ENCODE results near the gene TROAP.
"Not testable (repeated sequence)": the region's sequence is repeated elsewhere in the genome, so short reads cannot be mapped to it uniquely, and the experiment has no call there.

The TROAP gene

GRCh38 chr12:49332891-49333371 is 9.9 kb downstream of the TROAP start:
- no peak overlapping the region for H4K5ac ChIP-seq (ENCODE audit: low read length)
- H3K9ac ChIP-seq (ENCODE audit: low read length) = no peak overlapping the region
- no peak overlapping the region for H2AK5ac ChIP-seq (ENCODE audit: low read length)
- no CpG with 5 or more reads among the region's 40 CpGs for WGBS (ENCODE audit: extremely low coverage, insufficient coverage, low lambda C conversion rate)
- H3K27ac ChIP-seq (ENCODE audit: low read depth, low read length) = no peak overlapping the region
- no peak overlapping the region for H3K18ac ChIP-seq (ENCODE audit: low read length)
- H2BK5ac ChIP-seq (ENCODE audit: low read length) = no peak overlapping the region
- no peak overlapping the region for H3K4me2 ChIP-seq (ENCODE audit: low read length)
- no peaks in the 10 kb centered on the region for H3K79me2 ChIP-seq (ENCODE audit: control insufficient read depth, insufficient read depth, low read length)
- H3K4me1 ChIP-seq (ENCODE audit: control insufficient read depth, low read depth, low read length) = peaks cover 3% of the 10 kb centered on the region
- no peaks in the 10 kb centered on the region for H3K79me1 ChIP-seq (ENCODE audit: low read length)
- no peak overlapping the region for H3K4me3 ChIP-seq (ENCODE audit: low read length)
- H2BK15ac ChIP-seq (replicated peaks; ENCODE audit: low read depth) = no peak overlapping the region
- no peak overlapping the region for H4K8ac ChIP-seq (ENCODE audit: low read depth, low read length)
- no peak overlapping the region for H3K23ac ChIP-seq (ENCODE audit: low read length)
- H3K36me3 ChIP-seq (ENCODE audit: control insufficient read depth, insufficient read depth, low read length) = peaks cover 8% of the 10 kb centered on the region
- H3K56ac ChIP-seq (ENCODE audit: low read length) = peak overlapping the region; percentile 57
- H3K4ac ChIP-seq (ENCODE audit: low read depth, low read length) = no peak overlapping the region
- peaks cover 29% of the 10 kb centered on the region for H3K27me3 ChIP-seq (ENCODE audit: insufficient read depth, low read length, poor library complexity)
- DNase-seq = no peak
- H2BK120ac ChIP-seq (ENCODE audit: low read depth, low read length) = no peak overlapping the region

GRCh38 chr12:49333778-49334177 is 10.7 kb downstream of the TROAP start:
- H3K18ac ChIP-seq (ENCODE audit: low read length); H3K79me2 ChIP-seq (ENCODE audit: control insufficient read depth, insufficient read depth, low read length); H3K56ac ChIP-seq (ENCODE audit: low read length); H4K5ac ChIP-seq (ENCODE audit: low read length); H3K36me3 ChIP-seq (ENCODE audit: control insufficient read depth, insufficient read depth, low read length); H3K4me1 ChIP-seq (ENCODE audit: control insufficient read depth, low read depth, low read length); DNase-seq; H3K4me2 ChIP-seq (ENCODE audit: low read length); H3K79me1 ChIP-seq (ENCODE audit: low read length); H2BK120ac ChIP-seq (ENCODE audit: low read depth, low read length); H3K9ac ChIP-seq (ENCODE audit: low read length); H2BK15ac ChIP-seq (replicated peaks; ENCODE audit: low read depth); H3K27ac ChIP-seq (ENCODE audit: low read depth, low read length); H2AK5ac ChIP-seq (ENCODE audit: low read length); H3K4ac ChIP-seq (ENCODE audit: low read depth, low read length); H4K8ac ChIP-seq (ENCODE audit: low read depth, low read length); H2BK5ac ChIP-seq (ENCODE audit: low read length); H3K4me3 ChIP-seq (ENCODE audit: low read length); H3K23ac ChIP-seq (ENCODE audit: low read length): not testable (repeated sequence)
- no CpG with 5 or more reads among the region's 21 CpGs for WGBS (ENCODE audit: extremely low coverage, insufficient coverage, low lambda C conversion rate)
- peaks cover 35% of the 10 kb centered on the region for H3K27me3 ChIP-seq (ENCODE audit: insufficient read depth, low read length, poor library complexity)

- H2BK5ac ChIP-seq (ENCODE audit: low read length) = no peak overlapping the region
- H3K4me2 ChIP-seq (ENCODE audit: low read length) = no peak overlapping the region
- WGBS (ENCODE audit: extremely low coverage, insufficient coverage, low lambda C conversion rate) = no CpG with 5 or more reads among the region's 19 CpGs
- H3K36me3 ChIP-seq (ENCODE audit: control insufficient read depth, insufficient read depth, low read length) = peaks cover 3% of the 10 kb centered on the region
- H3K56ac ChIP-seq (ENCODE audit: low read length) = no peak overlapping the region
- H3K27me3 ChIP-seq (ENCODE audit: insufficient read depth, low read length, poor library complexity) = peaks cover 35% of the 10 kb centered on the region
- H3K23ac ChIP-seq (ENCODE audit: low read length) = no peak overlapping the region
- no peak overlapping the region for H3K4me3 ChIP-seq (ENCODE audit: low read length)
- H3K27ac ChIP-seq (ENCODE audit: low read depth, low read length) = no peak overlapping the region
- H3K79me2 ChIP-seq (ENCODE audit: control insufficient read depth, insufficient read depth, low read length) = no peaks in the 10 kb centered on the region
- H4K5ac ChIP-seq (ENCODE audit: low read length) = no peak overlapping the region
- peaks cover 6% of the 10 kb centered on the region for H3K4me1 ChIP-seq (ENCODE audit: control insufficient read depth, low read depth, low read length)
- no peak for DNase-seq
- H2BK120ac ChIP-seq (ENCODE audit: low read depth, low read length) = no peak overlapping the region
- H3K4ac ChIP-seq (ENCODE audit: low read depth, low read length) = no peak overlapping the region
- no peak overlapping the region for H3K9ac ChIP-seq (ENCODE audit: low read length)
- H3K79me1 ChIP-seq (ENCODE audit: low read length) = no peaks in the 10 kb centered on the region
- H3K18ac ChIP-seq (ENCODE audit: low read length) = no peak overlapping the region
- no peak overlapping the region for H4K8ac ChIP-seq (ENCODE audit: low read depth, low read length)
- H2AK5ac ChIP-seq (ENCODE audit: low read length) = no peak overlapping the region
- no peak overlapping the region for H2BK15ac ChIP-seq (replicated peaks; ENCODE audit: low read depth)
Measured at GRCh38 chr12:49334226-49334625, 11.2 kb downstream of the TROAP start.

GRCh38 chr12:49334681-49335080 is 11.6 kb downstream of the TROAP start:
- H3K27ac ChIP-seq (ENCODE audit: low read depth, low read length) = no peak overlapping the region
- no peak overlapping the region for H2BK15ac ChIP-seq (replicated peaks; ENCODE audit: low read depth)
- H2AK5ac ChIP-seq (ENCODE audit: low read length) = no peak overlapping the region
- WGBS (ENCODE audit: extremely low coverage, insufficient coverage, low lambda C conversion rate) = no CpG with 5 or more reads among the region's 12 CpGs
- no peak overlapping the region for H2BK5ac ChIP-seq (ENCODE audit: low read length)
- no peak for DNase-seq
- H3K56ac ChIP-seq (ENCODE audit: low read length) = no peak overlapping the region
- H3K18ac ChIP-seq (ENCODE audit: low read length) = no peak overlapping the region
- H3K27me3 ChIP-seq (ENCODE audit: insufficient read depth, low read length, poor library complexity) = peaks cover 36% of the 10 kb centered on the region
- no peak overlapping the region for H3K4me3 ChIP-seq (ENCODE audit: low read length)
- no peak overlapping the region for H3K9ac ChIP-seq (ENCODE audit: low read length)
- H3K4ac ChIP-seq (ENCODE audit: low read depth, low read length) = no peak overlapping the region
- no peaks in the 10 kb centered on the region for H3K79me2 ChIP-seq (ENCODE audit: control insufficient read depth, insufficient read depth, low read length)
- no peak overlapping the region for H3K4me2 ChIP-seq (ENCODE audit: low read length)
- H2BK120ac ChIP-seq (ENCODE audit: low read depth, low read length) = no peak overlapping the region
- H3K4me1 ChIP-seq (ENCODE audit: control insufficient read depth, low read depth, low read length) = peaks cover 6% of the 10 kb centered on the region
- H4K8ac ChIP-seq (ENCODE audit: low read depth, low read length) = no peak overlapping the region
- peaks cover 3% of the 10 kb centered on the region for H3K36me3 ChIP-seq (ENCODE audit: control insufficient read depth, insufficient read depth, low read length)
- H4K5ac ChIP-seq (ENCODE audit: low read length) = no peak overlapping the region
- H3K23ac ChIP-seq (ENCODE audit: low read length) = no peak overlapping the region
- no peaks in the 10 kb centered on the region for H3K79me1 ChIP-seq (ENCODE audit: low read length)

- H4K8ac ChIP-seq (ENCODE audit: low read depth, low read length) = no peak overlapping the region
- no peaks in the 10 kb centered on the region for H3K79me2 ChIP-seq (ENCODE audit: control insufficient read depth, insufficient read depth, low read length)
- peaks cover 42% of the 10 kb centered on the region for H3K27me3 ChIP-seq (ENCODE audit: insufficient read depth, low read length, poor library complexity)
- WGBS (ENCODE audit: extremely low coverage, insufficient coverage, low lambda C conversion rate) = no CpG with 5 or more reads among the region's 16 CpGs
- H3K4me2 ChIP-seq (ENCODE audit: low read length) = no peak overlapping the region
- H3K79me1 ChIP-seq (ENCODE audit: low read length) = no peaks in the 10 kb centered on the region
- no peak overlapping the region for H3K27ac ChIP-seq (ENCODE audit: low read depth, low read length)
- H2BK15ac ChIP-seq (replicated peaks; ENCODE audit: low read depth) = no peak overlapping the region
- H3K4ac ChIP-seq (ENCODE audit: low read depth, low read length) = no peak overlapping the region
- peaks cover 3% of the 10 kb centered on the region for H3K36me3 ChIP-seq (ENCODE audit: control insufficient read depth, insufficient read depth, low read length)
- no peak overlapping the region for H2BK120ac ChIP-seq (ENCODE audit: low read depth, low read length)
- H2BK5ac ChIP-seq (ENCODE audit: low read length) = no peak overlapping the region
- no peak overlapping the region for H3K56ac ChIP-seq (ENCODE audit: low read length)
- H4K5ac ChIP-seq (ENCODE audit: low read length) = no peak overlapping the region
- H3K4me3 ChIP-seq (ENCODE audit: low read length) = no peak overlapping the region
- no peak overlapping the region for H3K18ac ChIP-seq (ENCODE audit: low read length)
- H3K9ac ChIP-seq (ENCODE audit: low read length) = no peak overlapping the region
- no peak overlapping the region for H2AK5ac ChIP-seq (ENCODE audit: low read length)
- no peak overlapping the region for H3K23ac ChIP-seq (ENCODE audit: low read length)
- H3K4me1 ChIP-seq (ENCODE audit: control insufficient read depth, low read depth, low read length) = peaks cover 6% of the 10 kb centered on the region
- no peak for DNase-seq
Measured at GRCh38 chr12:49335118-49335954, 12.3 kb downstream of the TROAP start.

Data from mesendoderm (in vitro differentiated cells).